H4 (cell line): ENCODE measurements around the gene RPL23. TPM values are rescaled to one million over a fixed set of nuclear protein-coding genes. Genes with fewer than 3 reads are reported as not detected.

Experiments used
- DNase-seq: peaks from one replicate; pipeline ENCODE4 v3.0.0-alpha.2; 2015; ENCODE audit warnings: low spot score
- total RNA-seq: library from RNA; depleted of rRNA; stranded (reverse); fragments of >200 nt; shearing (Covaris generic); gene quantifications from 2 replicates; pipeline ENCODE4 v1.2.3, GENCODE V29; 2014

RPL23 gene
- total RNA-seq, 1 experiment from 2014 or later, result 1,542 TPM

- DNase-seq, result peak; percentile 65
These were observed 30.3 kb upstream of the RPL23 start for GRCh38 chr17:38883592-38884526.

DNA sequence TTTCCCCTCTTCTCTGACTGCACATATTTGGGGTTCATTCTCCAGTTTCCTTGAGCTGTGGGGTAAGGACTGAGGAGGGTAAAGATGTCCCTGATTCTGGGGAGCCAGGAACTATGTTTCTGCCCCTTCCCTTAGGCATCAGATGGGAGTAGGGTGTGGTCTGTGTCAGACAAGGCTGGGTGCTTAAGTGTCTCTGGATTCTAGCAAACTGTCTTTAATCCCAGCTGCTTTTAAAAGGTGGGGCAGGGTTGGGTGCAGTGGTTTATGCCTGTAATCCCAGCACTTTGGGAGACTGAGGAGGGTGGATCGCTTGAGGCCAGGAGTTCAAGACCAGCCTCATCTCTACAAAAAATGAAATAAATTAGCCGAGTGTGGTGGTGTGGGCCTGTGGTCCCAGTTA lies 29.3 kb upstream of the RPL23 start:
- DNase-seq, result no peak

- DNase-seq, result peak; percentile 57
These were observed 28.2 kb upstream of the RPL23 start for GRCh38 chr17:38881600-38882191.

DNA sequence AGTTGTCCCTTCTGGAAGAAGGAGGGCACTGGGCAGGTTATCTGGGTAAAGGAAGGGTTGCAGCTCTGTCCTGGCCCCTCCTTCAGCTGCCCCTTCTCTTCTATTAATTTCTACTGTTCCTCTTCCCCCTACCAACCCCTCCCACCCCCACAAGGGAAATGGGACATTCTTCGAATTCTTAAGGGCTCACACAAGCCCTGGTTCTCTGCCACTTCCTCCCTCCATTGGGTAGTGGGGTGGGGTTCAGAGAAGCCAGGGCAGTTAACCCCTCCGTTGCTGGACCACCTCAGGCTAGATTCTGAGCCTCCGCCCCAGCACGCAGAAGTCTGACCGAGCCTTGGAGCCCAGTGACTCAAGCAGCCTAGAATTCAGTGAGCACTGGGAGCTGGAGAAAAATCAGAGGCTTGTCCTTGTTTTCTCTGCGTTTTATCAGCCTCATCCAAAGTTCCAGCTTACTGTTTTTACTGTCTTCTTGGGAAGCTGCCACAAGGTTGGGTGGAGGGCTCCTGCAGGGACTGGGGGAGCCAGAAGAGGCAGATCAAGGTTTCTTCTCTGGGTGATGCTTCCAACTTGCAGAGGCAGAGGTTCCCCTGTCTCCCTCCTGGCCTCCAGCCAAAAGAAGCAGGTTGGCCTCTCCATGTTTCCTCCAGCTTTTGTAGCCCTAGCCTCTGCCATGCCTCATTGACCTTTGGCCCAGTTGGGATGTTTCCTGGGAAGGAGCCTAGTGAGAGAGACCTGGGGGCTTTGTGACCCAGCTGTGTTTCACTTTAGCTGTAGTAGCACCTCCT lies 26.6 kb upstream of the RPL23 start:
- DNase-seq, result peak; percentile 77

DNA sequence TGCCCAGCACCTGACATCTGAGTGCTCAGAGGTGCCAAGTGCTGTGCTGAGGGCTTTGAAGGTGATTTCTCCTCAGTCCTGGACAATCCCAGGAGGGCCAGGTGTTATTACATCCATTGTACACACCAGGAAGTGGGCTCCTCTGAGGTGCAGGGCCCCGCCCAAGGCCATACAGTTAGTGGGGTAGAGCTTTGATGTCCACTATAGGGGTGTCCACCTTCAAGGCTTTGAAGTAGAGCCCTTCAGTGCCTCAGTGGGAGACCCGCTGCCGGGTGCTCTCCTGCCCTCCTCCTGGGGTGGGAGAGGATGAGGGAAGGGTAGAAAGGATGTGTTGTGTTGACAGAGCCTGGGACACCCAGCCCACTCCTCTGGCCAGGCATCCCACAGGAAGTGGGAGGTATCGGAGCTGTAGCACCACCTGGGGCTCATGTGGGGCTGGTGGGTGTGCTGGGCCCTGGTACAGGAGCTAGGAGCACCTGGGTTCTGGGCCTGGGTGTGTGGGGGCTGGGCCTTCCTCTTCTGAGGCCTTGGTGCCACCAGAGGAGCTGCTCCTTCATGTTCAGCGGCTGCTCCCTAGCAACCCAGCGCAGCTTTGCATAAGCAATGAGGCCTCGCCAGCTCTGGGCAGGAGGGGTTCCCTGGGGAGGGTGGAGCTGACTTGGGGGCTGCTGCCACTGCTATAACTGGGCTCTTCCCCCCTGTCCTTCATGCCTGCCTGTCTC lies 23.8 kb upstream of the RPL23 start:
- no peak for DNase-seq

DNA sequence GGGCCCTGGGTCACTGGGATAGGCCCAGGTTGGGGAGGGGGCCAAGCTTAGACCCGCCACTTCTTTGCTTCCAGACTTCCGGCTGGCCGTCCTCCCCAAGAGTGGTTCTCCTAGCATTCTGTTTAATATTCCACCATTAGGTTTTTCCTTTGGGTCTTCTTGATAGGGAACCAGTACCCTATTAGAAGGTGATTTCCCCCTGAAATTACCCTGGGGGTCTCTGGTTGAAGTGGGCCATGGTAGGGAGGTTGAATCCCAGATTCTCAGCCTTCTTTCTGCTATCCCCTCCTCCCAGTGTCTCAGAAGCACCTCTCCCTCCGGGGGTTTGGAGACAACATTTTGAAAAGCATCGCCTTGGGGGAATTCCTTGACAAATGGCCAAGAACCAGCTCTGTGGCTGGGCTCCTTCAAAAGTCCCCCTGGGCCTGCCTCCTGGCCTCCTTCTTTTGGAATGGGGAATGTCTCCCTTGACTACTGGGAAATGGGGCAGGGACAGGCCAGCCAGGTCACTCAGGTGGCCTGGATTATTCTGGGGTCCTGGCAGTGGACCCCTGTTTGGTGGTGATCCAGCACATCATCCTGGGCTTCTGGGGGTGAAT lies 22.1 kb upstream of the RPL23 start:
- DNase-seq, result no peak

GRCh38 chr17:38874505-38875400 lies 21.2 kb upstream of the RPL23 start:
- DNase-seq, result no peak

DNA sequence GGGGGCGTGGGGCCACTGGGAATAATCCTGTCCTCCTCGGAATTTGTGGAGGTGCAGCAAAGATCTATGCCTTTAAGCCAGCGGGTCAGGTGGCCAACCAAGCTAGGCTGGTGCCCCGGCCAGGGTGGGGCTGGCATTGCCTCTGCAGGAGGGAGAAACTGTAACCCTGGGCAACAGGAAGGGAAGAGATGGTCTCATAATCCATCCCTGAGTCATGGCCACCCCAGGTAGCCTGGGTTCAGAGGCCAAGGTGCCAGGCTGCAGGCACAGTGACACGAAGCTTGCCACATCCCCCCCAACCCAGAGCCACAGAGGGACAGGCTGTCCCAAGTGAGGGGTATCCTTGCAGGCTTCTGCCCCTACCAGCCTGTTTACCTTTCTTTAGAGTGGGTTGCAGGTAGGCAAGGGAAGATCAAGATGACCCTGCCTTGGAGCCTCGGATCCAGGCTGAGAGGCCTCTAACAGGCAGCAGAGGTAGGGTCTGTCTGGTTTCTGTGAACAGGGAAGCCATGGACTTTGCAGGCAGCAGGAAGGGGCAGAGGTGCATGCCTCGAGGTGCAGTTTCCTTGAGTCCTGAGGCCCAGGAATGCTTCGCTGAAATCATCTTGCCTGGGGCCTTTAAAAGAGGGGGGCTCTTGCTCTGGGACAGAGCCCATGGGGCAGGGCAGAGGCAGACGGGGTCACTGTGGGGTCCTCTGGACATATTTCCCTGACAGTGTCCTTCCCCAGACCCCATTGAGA lies 20.3 kb upstream of the RPL23 start:
- no peak for DNase-seq

DNA sequence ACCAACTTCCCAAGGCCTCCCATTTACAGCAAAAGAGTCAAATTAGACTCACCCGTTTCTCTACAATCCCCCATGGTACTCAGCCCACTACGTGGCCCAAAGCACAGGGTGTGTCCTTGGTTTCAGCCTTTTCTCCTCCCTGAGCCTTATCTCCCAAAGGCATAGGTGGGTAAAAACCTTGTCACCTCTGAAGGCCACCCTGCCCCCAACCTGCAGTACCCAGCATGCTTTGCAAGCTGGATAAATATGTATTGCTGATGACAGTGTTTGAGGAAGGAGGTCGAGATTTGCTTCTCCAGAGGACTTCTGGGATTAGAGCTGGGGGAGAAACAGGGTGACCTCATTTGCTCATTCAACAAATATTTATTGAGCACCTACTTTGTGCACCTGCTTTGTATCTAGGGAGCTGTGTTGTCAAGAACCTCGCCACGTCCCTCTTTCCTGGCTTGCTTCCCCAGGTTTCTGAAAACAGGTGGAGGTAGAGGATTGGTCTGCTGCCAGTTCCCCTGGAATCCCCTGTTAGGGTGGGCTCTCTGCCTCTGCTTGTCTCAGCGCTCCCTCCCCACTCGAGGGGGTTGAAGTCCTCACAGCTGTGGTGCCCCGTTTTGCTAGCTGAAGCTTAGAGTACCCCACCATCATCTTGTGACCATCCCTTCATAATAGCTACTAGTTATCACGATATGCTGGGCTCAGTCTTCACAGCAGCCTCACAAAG lies 19.3 kb upstream of the RPL23 start:
- DNase-seq, result no peak

DNA sequence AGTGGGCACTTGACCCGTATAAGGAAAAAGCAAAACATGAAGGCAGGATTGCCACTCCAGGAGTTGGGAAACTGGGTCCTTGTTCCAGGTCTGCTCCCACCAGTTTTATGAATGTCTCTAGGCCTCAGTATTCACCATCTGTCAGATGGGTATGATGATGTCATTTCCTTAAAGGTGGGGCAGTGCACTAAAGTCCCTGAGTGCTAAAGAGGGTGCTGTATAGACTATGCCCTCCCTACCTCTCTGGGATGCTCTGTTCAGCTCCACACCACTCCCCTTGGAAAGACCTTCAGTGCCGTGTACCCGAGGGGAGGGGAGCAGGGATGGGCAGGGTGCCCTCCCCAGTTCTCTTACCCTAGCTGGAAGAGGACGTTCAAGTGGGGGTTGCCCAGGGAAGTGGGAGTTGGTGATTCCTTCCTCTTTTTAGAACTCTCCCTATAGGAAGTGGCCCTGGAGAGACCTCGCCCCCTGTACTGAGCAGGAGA lies 18.5 kb upstream of the RPL23 start:
- no peak for DNase-seq

- peak; percentile 82 for DNase-seq
These were observed 17.9 kb upstream of the RPL23 start for GRCh38 chr17:38871247-38872015.

GRCh38 chr17:38870259-38871165 lies 17.0 kb upstream of the RPL23 start:
- peak; percentile 57 for DNase-seq

- DNase-seq, result peak; percentile 73
These were observed 16.2 kb upstream of the RPL23 start, which contains the start of gene LASP1 for GRCh38 chr17:38869526-38870258. TSS of gene LASP1 (plus strand) at chr17:38870058. CDS start at chr17:38870190, 132 bp downstream.

DNA sequence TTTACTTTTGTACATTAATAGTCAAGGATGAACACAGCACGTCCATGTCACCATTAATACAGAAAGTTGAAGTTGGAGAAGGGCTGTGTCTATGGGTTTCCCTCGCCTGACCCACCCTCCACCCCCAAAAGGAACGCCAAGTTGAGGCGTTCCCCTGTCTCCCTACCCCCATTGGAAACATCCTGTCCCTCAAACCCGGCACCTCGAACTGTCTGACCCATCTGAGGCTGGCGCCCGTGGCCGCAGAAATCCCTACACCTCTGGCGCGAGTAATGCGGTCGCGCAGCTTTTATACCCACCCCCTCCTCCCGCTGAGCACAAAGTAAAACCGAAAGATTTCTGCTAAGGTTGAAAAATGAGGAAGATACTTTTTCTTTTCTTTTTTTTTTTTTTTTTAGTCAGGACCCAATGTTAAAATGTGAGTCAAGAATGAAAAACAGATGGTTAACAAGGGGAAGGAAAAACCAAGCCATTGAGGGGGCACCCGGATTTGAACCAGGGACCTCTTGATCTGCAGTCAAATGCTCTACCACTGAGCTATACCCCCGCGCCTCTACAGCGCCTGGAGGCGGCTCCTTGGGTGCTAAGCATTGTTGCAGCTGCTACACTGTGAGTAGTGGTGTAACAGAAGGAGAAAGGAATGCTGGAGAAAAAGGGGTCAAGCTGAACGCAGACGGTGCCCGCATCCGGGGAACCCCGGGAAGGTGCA lies 15.4 kb upstream of the RPL23 start:
- DNase-seq, result peak; percentile 84
